GM12892 (cell line): ENCODE results near the gene AGO3.

Source experiments
- POLR2A ChIP-seq: IDR thresholded peaks from 2 replicates; pipeline ENCODE4 v1.6.1; 2011; ENCODE audit warnings: low read depth, low read length, control low read depth
- POLR2AphosphoS5 ChIP-seq: IDR thresholded peaks from 2 replicates; pipeline ENCODE4 v1.6.1; 2011; ENCODE audit warnings: low read depth, low read length, control low read depth

DNA sequence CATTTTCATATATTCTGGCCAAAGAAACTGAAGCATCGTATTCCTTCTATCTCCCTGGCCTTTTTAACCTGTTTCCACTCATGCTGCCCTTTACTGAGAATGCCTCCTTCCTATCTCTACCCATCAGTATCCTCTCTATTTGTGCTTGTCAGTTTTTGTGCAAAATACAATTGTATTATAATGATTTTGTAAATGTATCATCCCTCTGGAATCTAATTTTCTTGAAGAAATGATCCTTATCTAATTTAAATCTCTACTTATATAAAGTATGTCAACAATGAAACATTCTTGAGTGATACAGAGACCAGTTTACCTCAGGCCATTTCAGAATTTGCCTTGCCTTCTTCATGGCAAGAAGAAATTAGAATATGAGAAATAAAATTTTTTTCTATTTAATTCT is 93.9 kb downstream of the AGO3 start:
- no peak for TF ChIP-seq POLR2A
- no peak for TF ChIP-seq POLR2AphosphoS5
